Measurements from ENCODE around the gene ADCK1.

- no peak for TF ChIP-seq POLR2A (IDR thresholded peaks at IDR 0.05)
- TF ChIP-seq, protein P1, sequence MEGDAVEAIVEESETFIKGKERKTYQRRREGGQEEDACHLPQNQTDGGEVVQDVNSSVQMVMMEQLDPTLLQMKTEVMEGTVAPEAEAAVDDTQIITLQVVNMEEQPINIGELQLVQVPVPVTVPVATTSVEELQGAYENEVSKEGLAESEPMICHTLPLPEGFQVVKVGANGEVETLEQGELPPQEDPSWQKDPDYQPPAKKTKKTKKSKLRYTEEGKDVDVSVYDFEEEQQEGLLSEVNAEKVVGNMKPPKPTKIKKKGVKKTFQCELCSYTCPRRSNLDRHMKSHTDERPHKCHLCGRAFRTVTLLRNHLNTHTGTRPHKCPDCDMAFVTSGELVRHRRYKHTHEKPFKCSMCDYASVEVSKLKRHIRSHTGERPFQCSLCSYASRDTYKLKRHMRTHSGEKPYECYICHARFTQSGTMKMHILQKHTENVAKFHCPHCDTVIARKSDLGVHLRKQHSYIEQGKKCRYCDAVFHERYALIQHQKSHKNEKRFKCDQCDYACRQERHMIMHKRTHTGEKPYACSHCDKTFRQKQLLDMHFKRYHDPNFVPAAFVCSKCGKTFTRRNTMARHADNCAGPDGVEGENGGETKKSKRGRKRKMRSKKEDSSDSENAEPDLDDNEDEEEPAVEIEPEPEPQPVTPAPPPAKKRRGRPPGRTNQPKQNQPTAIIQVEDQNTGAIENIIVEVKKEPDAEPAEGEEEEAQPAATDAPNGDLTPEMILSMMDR (IDR thresholded peaks at IDR 0.05): no peak
Measured at GRCh38 chr14:77923131-77923936, 123.4 kb downstream of the ADCK1 start.
